A673 (cell line): ENCODE results near the gene APMAP. TPM values are rescaled to one million over a fixed set of nuclear protein-coding genes. Genes with fewer than 3 reads are reported as not detected.

Source experiments
- BruUV-seq: library from RNA; stranded (reverse); fragments of 400-500 nt; replicated peaks from 2 replicates; lab custom pipeline; 2021; lab: Mats Ljungman, UMichigan
- CTCF ChIA-PET: fragments of 300-600 bp; sonication (Branson Sonifier 250); formaldehyde crosslinking; loops from one replicate; lab custom pipeline; 2022; ENCODE audit warnings: antibody characterized with exemption; lab: Charles Lee
- POLR2A ChIA-PET: fragments of 300-600 bp; sonication (Branson Sonifier 250); formaldehyde crosslinking; loops from one replicate; lab custom pipeline; 2022; ENCODE audit warnings: antibody characterized with exemption; ENCODE audit not compliant: low non-redundant PET; lab: Charles Lee
- DNase-seq: peaks from one replicate; pipeline ENCODE4 v3.0.0-alpha.2; 2015; ENCODE audit warnings: low spot score
- H3K27ac ChIP-seq: fragments of 200-600 bp; sonication (generic); 2 replicates; pipeline ENCODE4 v1.5.1; 2016; ENCODE audit warnings: mixed run types, low read depth, mild to moderate bottlenecking, mixed read lengths, antibody characterized with exemption, low read length; ENCODE audit not compliant: poor library complexity, severe bottlenecking
- H3K27me3 ChIP-seq: fragments of 200-600 bp; sonication (generic); replicated peaks from 2 replicates; pipeline ENCODE4 v1.6.1; 2017; ENCODE audit warnings: mixed run types, low read depth, mild to moderate bottlenecking, mixed read lengths, antibody characterized with exemption, low read length; ENCODE audit not compliant: insufficient read depth, poor library complexity
- H3K36me3 ChIP-seq: fragments of 200-600 bp; sonication (generic); 2 replicates; pipeline ENCODE4 v1.6.1; 2016; ENCODE audit warnings: mixed run types, mild to moderate bottlenecking, mixed read lengths, antibody characterized with exemption, low read length; ENCODE audit not compliant: insufficient read depth, poor library complexity, severe bottlenecking
- H3K4me1 ChIP-seq: fragments of 200-600 bp; sonication (generic); 2 replicates; pipeline ENCODE4 v1.6.1; 2017; ENCODE audit warnings: mixed run types, mild to moderate bottlenecking, mixed read lengths, antibody characterized with exemption, low read length; ENCODE audit not compliant: insufficient read depth, poor library complexity, severe bottlenecking
- H3K4me3 ChIP-seq: fragments of 200-600 bp; sonication (generic); 2 replicates; pipeline ENCODE4 v1.5.1; 2016; ENCODE audit warnings: low read depth, mixed run types, mild to moderate bottlenecking, mixed read lengths, low read length; ENCODE audit not compliant: poor library complexity, severe bottlenecking
- H3K9me3 ChIP-seq: fragments of 200-600 bp; sonication (generic); 2 replicates; pipeline ENCODE4 v1.6.1; 2016; ENCODE audit warnings: mixed run types, low read depth, mild to moderate bottlenecking, mixed read lengths, antibody characterized with exemption, low read length; ENCODE audit not compliant: poor library complexity, severe bottlenecking
- CTCF ChIP-seq: fragments of 300-800, 200-600 bp; sonication (generic); conservative IDR thresholded peaks from 2 replicates; pipeline ENCODE4 v1.5.1; 2017; ENCODE audit warnings: low read depth, mild to moderate bottlenecking, antibody characterized with exemption, low read length, moderate library complexity, mixed read lengths
- EZH2 ChIP-seq: fragments of 200-600 bp; sonication (generic); IDR thresholded peaks from 2 replicates; pipeline ENCODE4 v1.6.1; 2017; ENCODE audit warnings: borderline replicate concordance, low read depth, mild to moderate bottlenecking, mixed read lengths, antibody characterized with exemption, low read length; ENCODE audit not compliant: poor library complexity, severe bottlenecking
- intact Hi-C: fragments of 100-400 bp; cut with micrococcal nuclease; formaldehyde crosslinking; loops from one replicate; pipeline ENCODE4 v1.10.0; 2022; ENCODE audit not compliant: unreplicated experiment
- total RNA-seq: library from RNA; stranded (reverse); gene quantifications from 2 replicates; pipeline ENCODE4 v1.2.3, GENCODE V29; 2021

The APMAP gene
- total RNA-seq, 1 experiment from 2014 or later: 70.3 TPM

DNA sequence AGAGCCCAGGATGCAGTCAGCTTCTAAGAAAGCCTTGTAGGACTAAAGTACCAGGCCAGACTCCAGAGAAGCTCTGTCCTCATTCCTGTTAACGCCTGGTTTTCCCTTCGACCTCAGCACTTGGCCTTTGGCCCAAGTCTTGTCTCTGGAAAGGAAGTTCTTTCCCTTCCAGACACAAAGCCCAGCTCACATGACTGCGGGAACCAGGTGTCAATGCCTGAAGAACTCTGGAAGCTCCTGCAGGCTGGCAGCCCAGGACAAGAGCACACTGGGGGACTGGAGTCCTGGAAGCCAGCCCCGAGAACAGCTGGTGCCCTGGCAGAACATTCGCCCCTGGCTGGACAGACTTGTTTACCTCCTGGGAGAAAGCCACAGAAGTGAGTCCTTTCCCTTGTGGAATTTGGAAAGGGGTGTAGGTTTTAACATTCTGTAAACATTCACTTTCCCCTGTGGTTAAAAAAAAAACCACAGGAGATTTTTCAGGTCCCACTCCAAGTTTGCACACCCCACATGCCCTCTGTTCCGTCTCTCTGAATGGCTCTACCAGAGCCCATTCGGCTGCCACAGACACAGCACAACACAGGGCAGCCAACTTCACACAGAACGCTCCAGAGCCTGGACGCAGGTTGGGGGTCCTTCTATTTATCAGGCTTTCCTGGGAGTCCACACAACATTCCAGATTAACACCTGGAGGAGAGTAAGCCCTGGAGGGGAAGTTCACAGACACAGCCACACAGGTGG lies 47.3 kb upstream of the APMAP start:
- BruUV-seq: no TSS peak

DNA sequence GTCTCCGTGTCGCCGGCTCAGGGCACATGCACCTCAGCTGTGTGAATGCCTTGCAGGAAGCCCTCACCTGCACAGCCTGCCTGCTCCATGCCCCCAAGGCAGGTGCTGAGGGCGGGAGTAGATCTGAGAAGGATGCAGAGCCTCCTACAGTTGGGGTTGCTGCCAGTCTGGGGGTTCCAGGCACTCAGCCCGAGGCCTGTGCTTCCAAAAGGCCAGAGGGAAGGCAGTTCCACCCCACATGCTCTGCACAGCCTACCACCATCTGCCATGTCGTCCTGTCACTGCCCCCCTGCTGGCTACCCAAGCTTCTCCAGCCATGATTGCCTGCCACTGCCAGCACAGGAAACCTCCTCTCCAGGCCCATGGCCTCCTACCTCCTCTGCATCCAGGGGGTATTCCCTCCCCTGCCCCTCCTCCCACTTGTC lies 46.1 kb upstream of the APMAP start:
- intact Hi-C loops: no loop called here
- ChIA-PET CTCF (no interaction called here), POLR2A (no interaction called here)
- TF ChIP-seq EZH2 (no peak), CTCF (no peak)
- no peaks in the 10 kb centered on the region for H3K27me3 ChIP-seq
- BruUV-seq: no TSS peak
- H3K27ac ChIP-seq: no peak overlapping the region
- no peaks in the 10 kb centered on the region for H3K9me3 ChIP-seq
- H3K4me3 ChIP-seq: no peak overlapping the region
- H3K4me1 ChIP-seq: peaks cover 33% of the 10 kb centered on the region
- H3K36me3 ChIP-seq: no peaks in the 10 kb centered on the region
- DNase-seq: no peak

More for the DNA sequence above, 47.3 kb upstream of the APMAP start:
- CTCF ChIA-PET: no interaction called here
- H3K4me3 ChIP-seq: no peak overlapping the region
- H3K9me3 ChIP-seq: no peaks in the 10 kb centered on the region
- no peak overlapping the region for H3K27ac ChIP-seq
- DNase-seq: no peak
- H3K36me3 ChIP-seq: no peaks in the 10 kb centered on the region
- POLR2A ChIA-PET: no interaction called here
- no peaks in the 10 kb centered on the region for H3K27me3 ChIP-seq
- TF ChIP-seq EZH2 (no peak), CTCF (no peak)
- peaks cover 32% of the 10 kb centered on the region for H3K4me1 ChIP-seq
- intact Hi-C loops: no loop called here

DNA sequence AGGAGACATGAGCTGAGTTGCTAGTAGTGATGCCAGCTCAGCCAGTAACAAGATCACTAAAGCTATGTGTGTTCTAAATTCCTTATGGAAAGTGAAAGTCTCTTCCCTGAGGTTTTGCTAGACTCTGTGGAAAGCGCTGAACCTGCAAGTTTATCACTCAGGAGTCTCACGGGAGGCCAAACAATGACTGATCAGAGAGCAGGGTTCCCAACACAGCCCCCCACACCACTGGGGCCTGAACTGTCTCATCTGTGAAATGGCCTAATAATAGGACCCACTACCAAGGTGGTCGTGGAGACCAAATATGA lies 45.5 kb upstream of the APMAP start:
- TF ChIP-seq CTCF (no peak), EZH2 (no peak)
- POLR2A ChIA-PET: no interaction called here
- no TSS peak for BruUV-seq
- Histone ChIP-seq H3K27ac (peak overlapping the region; percentile 18), H3K4me1 (peaks cover 39% of the 10 kb centered on the region), H3K9me3 (no peaks in the 10 kb centered on the region), H3K36me3 (no peaks in the 10 kb centered on the region), H3K4me3 (no peak overlapping the region), H3K27me3 (no peaks in the 10 kb centered on the region)
- intact Hi-C loops: no loop called here
- CTCF ChIA-PET: no interaction called here
- no peak for DNase-seq
